GM23338 (cell line): Measurements from ENCODE around the gene FGF2. TPM values are rescaled to one million over a fixed set of nuclear protein-coding genes. Genes with fewer than 3 reads are reported as not detected.

ENCODE experiments used
- ATAC-seq: fragments of 200-7000 bp; cut with Tn5 transposase; 3 replicates; pipeline ENCODE4 v1.9.1; 2020
- DNase-seq: peaks from one replicate; pipeline ENCODE4 v3.0.0-alpha.2; 2015; ENCODE audit warnings: low spot score
- H2AFZ ChIP-seq: fragments of 200-600 bp; sonication (generic); 2 replicates; pipeline ENCODE4 v1.8.0; 2016; ENCODE audit warnings: antibody characterized with exemption, mild to moderate bottlenecking, moderate library complexity
- H3F3A ChIP-seq: fragments of 200-600 bp; sonication (generic); replicated peaks from 2 replicates; pipeline ENCODE4 v1.8.0; 2017; ENCODE audit warnings: antibody characterized with exemption, mixed run types, low read depth
- H3K27ac ChIP-seq: fragments of 200-600 bp; sonication (generic); 2 replicates; pipeline ENCODE4 v1.6.1; 2016; ENCODE audit warnings: low read depth
- H3K27me3 ChIP-seq: fragments of 200-600 bp; sonication (generic); 2 replicates; pipeline ENCODE4 v1.8.0; 2016; ENCODE audit warnings: mild to moderate bottlenecking, mixed run types, moderate library complexity; ENCODE audit not compliant: insufficient read depth
- H3K36me3 ChIP-seq: fragments of 200-600 bp; sonication (generic); 2 replicates; pipeline ENCODE4 v1.8.0; 2016; ENCODE audit warnings: mild to moderate bottlenecking; ENCODE audit not compliant: insufficient read depth
- H3K4me1 ChIP-seq: fragments of 200-600 bp; sonication (generic); 2 replicates; pipeline ENCODE4 v1.8.0; 2016; ENCODE audit warnings: mild to moderate bottlenecking, moderate library complexity; ENCODE audit not compliant: insufficient read depth
- H3K4me2 ChIP-seq: fragments of 200-600 bp; sonication (generic); 2 replicates; pipeline ENCODE4 v1.7.1; 2017; ENCODE audit warnings: mixed run types
- H3K4me3 ChIP-seq: fragments of 200-600 bp; sonication (generic); 2 replicates; pipeline ENCODE4 v1.6.1; 2016; ENCODE audit warnings: mixed run types
- H3K79me2 ChIP-seq: fragments of 200-600 bp; sonication (generic); replicated peaks from 2 replicates; pipeline ENCODE4 v1.8.0; 2017; ENCODE audit warnings: mild to moderate bottlenecking; ENCODE audit not compliant: insufficient read depth
- H3K9me2 ChIP-seq: fragments of 200-600 bp; sonication (generic); 2 replicates; pipeline ENCODE4 v1.8.0; 2017; ENCODE audit not compliant: insufficient read depth
- H4K20me1 ChIP-seq: fragments of 200-600 bp; sonication (generic); replicated peaks from 2 replicates; pipeline ENCODE4 v1.8.0; 2017; ENCODE audit warnings: mild to moderate bottlenecking; ENCODE audit not compliant: insufficient read depth
- H3K27ac Mint-ChIP-seq: 2 replicates; pipeline ENCODE4 v1.8.0; 2020; ENCODE audit warnings: inconsistent platforms, mild to moderate bottlenecking, moderate library complexity, mixed read lengths
- H3K27me3 Mint-ChIP-seq: 3 replicates; pipeline ENCODE4 v1.8.0; 2022; ENCODE audit warnings: low read depth, mild to moderate bottlenecking, moderate library complexity, mixed read lengths, inconsistent platforms; ENCODE audit not compliant: insufficient read depth, poor library complexity
- H3K36me3 Mint-ChIP-seq: 3 replicates; pipeline ENCODE4 v1.8.0; 2021; ENCODE audit warnings: low read depth, mild to moderate bottlenecking, inconsistent platforms, moderate library complexity, mixed read lengths
- H3K4me1 Mint-ChIP-seq: 3 replicates; pipeline ENCODE4 v1.8.0; 2020; ENCODE audit warnings: mild to moderate bottlenecking, inconsistent platforms, mixed read lengths
- H3K4me3 Mint-ChIP-seq: 3 replicates; pipeline ENCODE4 v1.8.0; 2021; ENCODE audit warnings: moderate library complexity, mild to moderate bottlenecking, inconsistent platforms, mixed read lengths
- H3K9me3 Mint-ChIP-seq: 3 replicates; pipeline ENCODE4 v1.8.0; 2020; ENCODE audit warnings: moderate library complexity, mild to moderate bottlenecking, inconsistent platforms, mixed read lengths
- ETS1 ChIP-seq: IDR thresholded peaks from 2 replicates; pipeline ENCODE4 v1.6.1; 2016; ENCODE audit warnings: antibody characterized with exemption
- EZH2 ChIP-seq: fragments of 200-600 bp; sonication (generic); IDR thresholded peaks from one replicate; pipeline ENCODE4 v1.8.0; 2017; ENCODE audit warnings: antibody characterized with exemption, mild to moderate bottlenecking, low read depth; ENCODE audit not compliant: unreplicated experiment
- EZH2phosphoT487 ChIP-seq: fragments of 200-600 bp; sonication (generic); IDR thresholded peaks from one replicate; pipeline ENCODE4 v1.8.1; 2018; ENCODE audit warnings: antibody characterized with exemption; ENCODE audit not compliant: unreplicated experiment
- STAT1 ChIP-seq: IDR thresholded peaks from one replicate; pipeline ENCODE4 v1.6.1; 2016; ENCODE audit warnings: antibody characterized with exemption; ENCODE audit not compliant: unreplicated experiment
- polyA plus RNA-seq: library from polyadenylated mRNA; unstranded; fragments of >200 nt; fragmentation: Nextera tagmentation; extraction: Ambion mirVana; gene quantifications from 2 replicates; pipeline ENCODE4 v1.2.1, GENCODE V29; 2016
- total RNA-seq: library from RNA; depleted of rRNA; stranded (reverse); fragments of >200 nt; shearing (Covaris generic); gene quantifications from 2 replicates; pipeline ENCODE4 v1.2.3, GENCODE V29; 2014
- TF ChIP-seq, protein P1 (sequence below): IDR thresholded peaks from one replicate; pipeline ENCODE4 v1.6.1; 2018; ENCODE audit warnings: antibody characterized with exemption; ENCODE audit not compliant: unreplicated experiment
- TF ChIP-seq, protein P2 (sequence below), 2 experiments: fragments of 200-600 bp in 1 of 2; sonication (generic) in 1 of 2; conservative IDR thresholded peaks; 2 replicates each; pipeline versions ENCODE4 v1.5.1 to v1.6.1; 2016 to 2017; ENCODE audit warnings: antibody characterized with exemption in 2 of 2, low read depth in 2 of 2, mild to moderate bottlenecking in 2 of 2, moderate library complexity in 1 of 2

Gene FGF2
- total and polyA plus RNA-seq, 2 experiments from 2014 or later = 28.3 to 84.4 TPM

DNA sequence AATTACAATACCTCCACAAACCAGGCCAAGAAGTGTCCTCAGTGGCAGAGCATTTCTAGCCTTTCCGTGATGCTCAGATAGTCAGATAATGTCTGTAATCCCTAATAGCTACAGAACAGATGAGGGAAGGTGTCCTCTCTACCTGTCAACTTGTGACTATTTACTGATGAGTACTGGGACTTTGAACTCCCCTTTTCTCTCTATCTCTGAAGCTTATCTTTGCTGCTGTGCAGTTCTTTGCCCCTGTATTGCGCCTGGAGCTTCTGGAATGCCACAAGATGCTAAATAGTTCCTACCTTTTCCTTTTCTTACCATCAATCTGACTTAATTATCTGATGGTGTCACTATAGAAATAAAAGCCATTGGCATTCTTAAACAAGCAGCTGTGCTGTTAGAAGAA is 30.5 kb downstream of the FGF2 start:
- no peak overlapping the region for H3K27ac Mint-ChIP-seq
- peak overlapping the region; percentile 65 for H3K27ac ChIP-seq
- peaks cover 90% of the 10 kb centered on the region for H3K4me1 ChIP-seq
- DNase-seq (no peak), ATAC-seq (no peak; the same call in 2 of the 3 replicates)
- H3K4me3 ChIP-seq = no peak overlapping the region
- H2AFZ ChIP-seq = no peak overlapping the region
- H3K9me3 Mint-ChIP-seq = no peaks in the 10 kb centered on the region
- H3K36me3 Mint-ChIP-seq = peaks cover 8% of the 10 kb centered on the region
- H3K79me2 ChIP-seq = peaks cover 100% of the 10 kb centered on the region
- H3K9me2 ChIP-seq = no peaks in the 10 kb centered on the region
- no peaks in the 10 kb centered on the region for H3K36me3 ChIP-seq
- peak overlapping the region; percentile 66 for H3K4me2 ChIP-seq
- H3K27me3 Mint-ChIP-seq = peaks cover 4% of the 10 kb centered on the region
- no peak overlapping the region for H3K4me3 Mint-ChIP-seq
- H3K4me1 Mint-ChIP-seq = peaks cover 83% of the 10 kb centered on the region
- H3F3A ChIP-seq = no peaks in the 10 kb centered on the region
- H3K27me3 ChIP-seq = no peaks in the 10 kb centered on the region
- H4K20me1 ChIP-seq = peaks cover 64% of the 10 kb centered on the region
- TF ChIP-seq, protein P1, sequence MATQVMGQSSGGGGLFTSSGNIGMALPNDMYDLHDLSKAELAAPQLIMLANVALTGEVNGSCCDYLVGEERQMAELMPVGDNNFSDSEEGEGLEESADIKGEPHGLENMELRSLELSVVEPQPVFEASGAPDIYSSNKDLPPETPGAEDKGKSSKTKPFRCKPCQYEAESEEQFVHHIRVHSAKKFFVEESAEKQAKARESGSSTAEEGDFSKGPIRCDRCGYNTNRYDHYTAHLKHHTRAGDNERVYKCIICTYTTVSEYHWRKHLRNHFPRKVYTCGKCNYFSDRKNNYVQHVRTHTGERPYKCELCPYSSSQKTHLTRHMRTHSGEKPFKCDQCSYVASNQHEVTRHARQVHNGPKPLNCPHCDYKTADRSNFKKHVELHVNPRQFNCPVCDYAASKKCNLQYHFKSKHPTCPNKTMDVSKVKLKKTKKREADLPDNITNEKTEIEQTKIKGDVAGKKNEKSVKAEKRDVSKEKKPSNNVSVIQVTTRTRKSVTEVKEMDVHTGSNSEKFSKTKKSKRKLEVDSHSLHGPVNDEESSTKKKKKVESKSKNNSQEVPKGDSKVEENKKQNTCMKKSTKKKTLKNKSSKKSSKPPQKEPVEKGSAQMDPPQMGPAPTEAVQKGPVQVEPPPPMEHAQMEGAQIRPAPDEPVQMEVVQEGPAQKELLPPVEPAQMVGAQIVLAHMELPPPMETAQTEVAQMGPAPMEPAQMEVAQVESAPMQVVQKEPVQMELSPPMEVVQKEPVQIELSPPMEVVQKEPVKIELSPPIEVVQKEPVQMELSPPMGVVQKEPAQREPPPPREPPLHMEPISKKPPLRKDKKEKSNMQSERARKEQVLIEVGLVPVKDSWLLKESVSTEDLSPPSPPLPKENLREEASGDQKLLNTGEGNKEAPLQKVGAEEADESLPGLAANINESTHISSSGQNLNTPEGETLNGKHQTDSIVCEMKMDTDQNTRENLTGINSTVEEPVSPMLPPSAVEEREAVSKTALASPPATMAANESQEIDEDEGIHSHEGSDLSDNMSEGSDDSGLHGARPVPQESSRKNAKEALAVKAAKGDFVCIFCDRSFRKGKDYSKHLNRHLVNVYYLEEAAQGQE = no peak
- TF ChIP-seq EZH2 = no peak

- Histone ChIP-seq H3K4me3 (no peak overlapping the region), H3K79me2 (peaks cover 100% of the 10 kb centered on the region), H2AFZ (no peak overlapping the region), H3K4me2 (0 out of 2 replicates have a peak overlapping the region, but pooled peaks have one; percentile 33), H3K4me1 (peaks cover 93% of the 10 kb centered on the region), H3K9me2 (no peaks in the 10 kb centered on the region), H3K27ac (0 out of 2 replicates have a peak overlapping the region, but pooled peaks have one; percentile 6), H3F3A (0 out of 2 replicates have a peak, but pooled peaks cover under 1% of the 10 kb centered on the region), H4K20me1 (peaks cover 68% of the 10 kb centered on the region), H3K27me3 (no peaks in the 10 kb centered on the region), H3K36me3 (no peaks in the 10 kb centered on the region)
- H3K9me3 Mint-ChIP-seq = no peaks in the 10 kb centered on the region
- peaks cover 2% of the 10 kb centered on the region for H3K27me3 Mint-ChIP-seq
- H3K4me3 Mint-ChIP-seq = no peak overlapping the region
- no peak for TF ChIP-seq EZH2
- H3K27ac Mint-ChIP-seq = no peak overlapping the region
- no peaks in the 10 kb centered on the region for H3K36me3 Mint-ChIP-seq
- no peak for ATAC-seq
- DNase-seq = no peak
- H3K4me1 Mint-ChIP-seq = peaks cover 78% of the 10 kb centered on the region
Observed at GRCh38 chr4:122858705-122859104, 32.1 kb downstream of the FGF2 start.

- peak overlapping the region; percentile 0; the same call in 1 of the 2 replicates for H3K27ac Mint-ChIP-seq
- H3K79me2 ChIP-seq = peaks cover 100% of the 10 kb centered on the region
- no peak for TF ChIP-seq STAT1
- no peak for TF ChIP-seq EZH2phosphoT487
- TF ChIP-seq ETS1 = no peak
- TF ChIP-seq, protein P1 = no peak
- TF ChIP-seq, protein P2, sequence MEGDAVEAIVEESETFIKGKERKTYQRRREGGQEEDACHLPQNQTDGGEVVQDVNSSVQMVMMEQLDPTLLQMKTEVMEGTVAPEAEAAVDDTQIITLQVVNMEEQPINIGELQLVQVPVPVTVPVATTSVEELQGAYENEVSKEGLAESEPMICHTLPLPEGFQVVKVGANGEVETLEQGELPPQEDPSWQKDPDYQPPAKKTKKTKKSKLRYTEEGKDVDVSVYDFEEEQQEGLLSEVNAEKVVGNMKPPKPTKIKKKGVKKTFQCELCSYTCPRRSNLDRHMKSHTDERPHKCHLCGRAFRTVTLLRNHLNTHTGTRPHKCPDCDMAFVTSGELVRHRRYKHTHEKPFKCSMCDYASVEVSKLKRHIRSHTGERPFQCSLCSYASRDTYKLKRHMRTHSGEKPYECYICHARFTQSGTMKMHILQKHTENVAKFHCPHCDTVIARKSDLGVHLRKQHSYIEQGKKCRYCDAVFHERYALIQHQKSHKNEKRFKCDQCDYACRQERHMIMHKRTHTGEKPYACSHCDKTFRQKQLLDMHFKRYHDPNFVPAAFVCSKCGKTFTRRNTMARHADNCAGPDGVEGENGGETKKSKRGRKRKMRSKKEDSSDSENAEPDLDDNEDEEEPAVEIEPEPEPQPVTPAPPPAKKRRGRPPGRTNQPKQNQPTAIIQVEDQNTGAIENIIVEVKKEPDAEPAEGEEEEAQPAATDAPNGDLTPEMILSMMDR (conservative IDR thresholded peaks at IDR 0.05; ENCODE audit: low read depth in 2 of 2) = no peak
Observed at GRCh38 chr4:122861172-122861943, 34.7 kb downstream of the FGF2 start.

More at GRCh38 chr4:122861172-122861943, 34.7 kb downstream of the FGF2 start:
- Mint-ChIP-seq H3K4me3 (no peak overlapping the region), H3K36me3 (peaks cover 6% of the 10 kb centered on the region; the same call in 2 of the 3 replicates), H3K4me1 (peaks cover 62% of the 10 kb centered on the region), H3K27me3 (no peaks in the 10 kb centered on the region), H3K9me3 (no peaks in the 10 kb centered on the region)
- Histone ChIP-seq H3F3A (0 out of 2 replicates have a peak, but pooled peaks cover 8% of the 10 kb centered on the region), H3K4me2 (no peak overlapping the region), H3K36me3 (no peaks in the 10 kb centered on the region), H4K20me1 (peaks cover 82% of the 10 kb centered on the region), H3K27ac (peak overlapping the region; percentile 23; the same call in 1 of the 2 replicates), H3K27me3 (no peaks in the 10 kb centered on the region), H2AFZ (no peak overlapping the region), H3K9me2 (no peaks in the 10 kb centered on the region), H3K4me3 (no peak overlapping the region), H3K4me1 (peaks cover 71% of the 10 kb centered on the region)
- DNase-seq (no peak), ATAC-seq (peak; percentile 14; the same call in 1 of the 3 replicates)
